HepG2 (cell line): ENCODE results near the gene OPN1SW.

Source experiments
- CEBPB ChIP-seq: IDR thresholded peaks from 2 replicates; pipeline ENCODE4 v1.6.1; 2011; ENCODE audit warnings: low read depth, low read length, improper control_type of control experiment, borderline replicate concordance
- EZH2 ChIP-seq: conservative IDR thresholded peaks from 2 replicates; pipeline ENCODE4 v1.6.1; 2012; ENCODE audit warnings: mild to moderate bottlenecking, low read depth, low read length, moderate library complexity
- JUND ChIP-seq: sonication (generic); formaldehyde crosslinking; IDR thresholded peaks from 2 replicates; pipeline ENCODE4 v1.8.0; 2022; ENCODE audit warnings: mild to moderate bottlenecking, missing genetic modification reagents
- MYC ChIP-seq: sonication (generic); formaldehyde crosslinking; IDR thresholded peaks from 2 replicates; pipeline ENCODE4 v1.9.0; 2021; ENCODE audit warnings: missing genetic modification reagents, borderline replicate concordance
- ZNF431 ChIP-seq: sonication (generic); formaldehyde crosslinking; IDR thresholded peaks from 2 replicates; pipeline ENCODE4 v1.9.0; 2022; ENCODE audit warnings: missing genetic modification reagents, low read depth, mild to moderate bottlenecking, borderline replicate concordance
- ZSCAN29 ChIP-seq: sonication (generic); formaldehyde crosslinking; conservative IDR thresholded peaks from 2 replicates; pipeline ENCODE4 v1.4.0; 2020; ENCODE audit warnings: mild to moderate bottlenecking, missing genetic modification reagents
- TF ChIP-seq, protein P1 (sequence below): sonication (generic); formaldehyde crosslinking; IDR thresholded peaks from 2 replicates; pipeline ENCODE4 v1.5.0; 2020; ENCODE audit warnings: mild to moderate bottlenecking, missing genetic modification reagents, moderate library complexity

DNA sequence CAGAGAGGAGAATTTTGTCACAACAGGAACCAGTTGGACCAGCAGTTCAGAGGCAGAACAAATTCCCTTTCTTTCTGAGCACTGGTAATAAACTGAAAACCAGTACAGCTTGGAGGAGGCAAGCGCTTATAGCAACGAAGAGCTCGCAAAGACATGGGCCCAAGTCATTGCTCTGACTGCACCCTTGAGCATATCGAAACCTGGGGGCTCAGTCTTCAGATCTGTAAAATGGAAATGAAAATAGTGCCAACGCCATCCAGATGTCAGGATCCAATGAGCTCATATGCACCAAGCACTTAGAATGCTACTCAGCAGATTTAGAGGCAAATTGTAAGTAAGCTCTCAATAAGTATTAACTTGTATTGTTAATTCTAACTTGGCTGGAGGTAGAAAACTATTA is 50.9 kb downstream of the OPN1SW start:
- TF ChIP-seq ZNF431 (CRISPR knock-in tag) (no peak), MYC (CRISPR knock-in tag) (no peak), CEBPB (no peak), EZH2 (no peak), JUND (CRISPR knock-in tag) (no peak), ZSCAN29 (CRISPR knock-in tag) (no peak)
- TF ChIP-seq, protein P1, sequence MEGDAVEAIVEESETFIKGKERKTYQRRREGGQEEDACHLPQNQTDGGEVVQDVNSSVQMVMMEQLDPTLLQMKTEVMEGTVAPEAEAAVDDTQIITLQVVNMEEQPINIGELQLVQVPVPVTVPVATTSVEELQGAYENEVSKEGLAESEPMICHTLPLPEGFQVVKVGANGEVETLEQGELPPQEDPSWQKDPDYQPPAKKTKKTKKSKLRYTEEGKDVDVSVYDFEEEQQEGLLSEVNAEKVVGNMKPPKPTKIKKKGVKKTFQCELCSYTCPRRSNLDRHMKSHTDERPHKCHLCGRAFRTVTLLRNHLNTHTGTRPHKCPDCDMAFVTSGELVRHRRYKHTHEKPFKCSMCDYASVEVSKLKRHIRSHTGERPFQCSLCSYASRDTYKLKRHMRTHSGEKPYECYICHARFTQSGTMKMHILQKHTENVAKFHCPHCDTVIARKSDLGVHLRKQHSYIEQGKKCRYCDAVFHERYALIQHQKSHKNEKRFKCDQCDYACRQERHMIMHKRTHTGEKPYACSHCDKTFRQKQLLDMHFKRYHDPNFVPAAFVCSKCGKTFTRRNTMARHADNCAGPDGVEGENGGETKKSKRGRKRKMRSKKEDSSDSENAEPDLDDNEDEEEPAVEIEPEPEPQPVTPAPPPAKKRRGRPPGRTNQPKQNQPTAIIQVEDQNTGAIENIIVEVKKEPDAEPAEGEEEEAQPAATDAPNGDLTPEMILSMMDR (CRISPR knock-in tag), result no peak
